SK-N-SH (cell line): Measurements from ENCODE around the gene RASGEF1C. TPM values are rescaled to one million over a fixed set of nuclear protein-coding genes. Genes with fewer than 3 reads are reported as not detected.

Experiments
- CTCF ChIA-PET: fragments of 300-600, 350-600 bp; formaldehyde crosslinking; extraction: SDS; loops from one replicate; lab custom pipeline; 2021; lab: Yijun Ruan, JAX
- POLR2A ChIA-PET: fragments of 350-600 bp; sonication (Branson Sonifier 250); formaldehyde crosslinking; extraction: SDS; loops from one replicate; lab custom pipeline; 2020; ENCODE audit warnings: antibody characterized with exemption, inconsistent platforms; lab: Yijun Ruan, JAX
- DNase-seq: peaks from one replicate; pipeline ENCODE4 v3.0.0; 2012
- H2AFZ ChIP-seq: fragments of 200-600 bp; sonication (generic); 2 replicates; pipeline ENCODE4 v1.8.1; 2016; ENCODE audit warnings: antibody characterized with exemption, mild to moderate bottlenecking, low read depth
- H3F3A ChIP-seq: fragments of 200-600 bp; sonication (generic); replicated peaks from 2 replicates; pipeline ENCODE3; 2016; ENCODE audit warnings: antibody characterized with exemption, mild to moderate bottlenecking; ENCODE audit not compliant: insufficient read depth
- H3K27ac ChIP-seq, 2 experiments: fragments of 200-500 bp in 1 of 2; fragments of 200-600 bp in 1 of 2; sonication (Bioruptor generic) in 1 of 2; sonication (generic), shearing (Covaris generic) in 1 of 2; 2 replicates each; pipeline versions ENCODE4 v1.5.1 to v1.6.1; 2014 to 2016; ENCODE audit warnings: low read depth in 2 of 2, inconsistent platforms in 1 of 2, low read length in 1 of 2, mild to moderate bottlenecking in 1 of 2, mixed read lengths in 1 of 2
- H3K27me3 ChIP-seq: fragments of 200-600 bp; sonication (generic), shearing (Covaris generic); 2 replicates; pipeline ENCODE4 v1.6.1; 2016; ENCODE audit warnings: mixed run types; ENCODE audit not compliant: insufficient read depth
- H3K36me3 ChIP-seq, 2 experiments: fragments of 200-500 bp in 1 of 2; fragments of 200-600 bp in 1 of 2; sonication (Bioruptor generic) in 1 of 2; sonication (generic) in 1 of 2; replicated peaks in 1 of 2; 2 replicates each; pipeline versions ENCODE3 to v1.5.1; 2014 to 2016; ENCODE audit warnings: low read length in 1 of 2, mild to moderate bottlenecking in 1 of 2; ENCODE audit not compliant: insufficient read depth in 2 of 2, control insufficient read depth in 1 of 2
- H3K4me1 ChIP-seq, 2 experiments: fragments of 200-500 bp in 1 of 2; fragments of 200-600 bp in 1 of 2; sonication (Bioruptor generic) in 1 of 2; sonication (generic), shearing (Covaris generic) in 1 of 2; 2 replicates each; pipeline versions ENCODE4 v1.5.1 to v1.6.1; 2014 to 2016; ENCODE audit warnings: low read depth in 1 of 2, low read length in 1 of 2, mixed run types in 1 of 2; ENCODE audit not compliant: insufficient read depth in 2 of 2, control insufficient read depth in 1 of 2
- H3K4me2 ChIP-seq: fragments of 200-600 bp; sonication (generic), shearing (Covaris generic); 2 replicates; pipeline ENCODE4 v1.6.1; 2017; ENCODE audit warnings: mixed run types
- H3K4me3 ChIP-seq, 2 experiments: fragments of 200-500 bp in 1 of 2; fragments of 200-600 bp in 1 of 2; sonication (Bioruptor generic) in 1 of 2; sonication (generic), shearing (Covaris generic) in 1 of 2; 2 replicates each; pipeline versions ENCODE4 v1.5.1 to v1.8.1; 2014 to 2016; ENCODE audit warnings: low read depth in 2 of 2, inconsistent platforms in 1 of 2, low read length in 1 of 2, mild to moderate bottlenecking in 1 of 2, mixed read lengths in 1 of 2, moderate library complexity in 1 of 2
- H3K79me2 ChIP-seq: fragments of 200-600 bp; sonication (generic); 2 replicates; pipeline ENCODE4 v1.8.1; 2017; ENCODE audit warnings: mild to moderate bottlenecking; ENCODE audit not compliant: insufficient read depth
- H3K9ac ChIP-seq: fragments of 200-600 bp; sonication (generic); 2 replicates; pipeline ENCODE4 v1.6.1; 2017; ENCODE audit warnings: mixed run types
- H3K9me2 ChIP-seq: fragments of 200-600 bp; sonication (generic); 2 replicates; pipeline ENCODE4 v1.6.1; 2017; ENCODE audit warnings: mixed run types
- H3K9me3 ChIP-seq: fragments of 200-600 bp; sonication (generic); 2 replicates; pipeline ENCODE4 v1.6.1; 2017; ENCODE audit warnings: mixed run types, mild to moderate bottlenecking, moderate library complexity
- H4K20me1 ChIP-seq: fragments of 200-600 bp; sonication (generic); 2 replicates; pipeline ENCODE4 v1.6.1; 2017; ENCODE audit warnings: mild to moderate bottlenecking, mixed run types; ENCODE audit not compliant: insufficient read depth
- EP300 ChIP-seq, 2 experiments: IDR thresholded peaks; 2 replicates each; pipeline versions ENCODE4 v1.4.0 to v1.6.1; 2012; ENCODE audit warnings: borderline replicate concordance in 1 of 2, low read depth in 1 of 2, low read length in 1 of 2
- EZH2phosphoT487 ChIP-seq: fragments of 200-600 bp; sonication (generic); IDR thresholded peaks from 2 replicates; pipeline ENCODE4 v1.6.1; 2017; ENCODE audit warnings: low read depth, mixed run types, mild to moderate bottlenecking, antibody characterized with exemption, moderate library complexity, borderline replicate concordance
- FOSL2 ChIP-seq: IDR thresholded peaks from 2 replicates; pipeline ENCODE4 v1.4.0; 2012; ENCODE audit warnings: low read depth, mild to moderate bottlenecking, moderate library complexity, borderline replicate concordance
- FOXJ3 ChIP-seq: sonication (generic); formaldehyde crosslinking; IDR thresholded peaks from 2 replicates; pipeline ENCODE4 v1.5.1; 2020; ENCODE audit warnings: mild to moderate bottlenecking, missing genetic modification reagents
- NFIC ChIP-seq: IDR thresholded peaks from 2 replicates; pipeline ENCODE4 v1.4.0; 2012; ENCODE audit warnings: borderline replicate concordance
- POLR2AphosphoS5 ChIP-seq: IDR thresholded peaks from 2 replicates; pipeline ENCODE4 v1.6.1; 2012; ENCODE audit warnings: low read depth, low read length
- RCOR1 ChIP-seq: fragments of 150-350 bp; IDR thresholded peaks from 2 replicates; pipeline ENCODE4 v1.6.1; 2017; ENCODE audit warnings: antibody characterized with exemption, low read length
- REST ChIP-seq: IDR thresholded peaks from 2 replicates; pipeline ENCODE4 v1.6.1; 2012; ENCODE audit warnings: mild to moderate bottlenecking, low read depth, low read length, moderate library complexity
- RFX5 ChIP-seq: IDR thresholded peaks from 2 replicates; pipeline ENCODE4 v1.6.1; 2012; ENCODE audit warnings: mild to moderate bottlenecking, improper control_type of control experiment, low read length
- SIN3A ChIP-seq: IDR thresholded peaks from 2 replicates; pipeline ENCODE4 v1.6.1; 2012; ENCODE audit warnings: low read depth, mild to moderate bottlenecking, low read length, moderate library complexity, borderline replicate concordance
- SMC3 ChIP-seq: IDR thresholded peaks from 2 replicates; pipeline ENCODE4 v1.6.1; 2012; ENCODE audit warnings: low read depth, low read length, improper control_type of control experiment
- TCF12 ChIP-seq: IDR thresholded peaks from 2 replicates; pipeline ENCODE4 v1.4.0; 2012
- USF1 ChIP-seq: IDR thresholded peaks from 2 replicates; pipeline ENCODE4 v1.4.0; 2012; ENCODE audit warnings: low read depth, borderline replicate concordance
- USF2 ChIP-seq: fragments of 150-350 bp; IDR thresholded peaks from 2 replicates; pipeline ENCODE4 v1.6.1; 2017; ENCODE audit warnings: antibody characterized with exemption, low read length, low read depth, borderline replicate concordance
- WGBS: methylation state at CpG from one replicate; pipeline ENCODE4 v1.1.6; 2017; ENCODE audit warnings: low lambda C conversion rate; 5-methylcytosine and 5-hydroxymethylcytosine counted together
- polyA plus RNA-seq, 3 experiments: library from polyadenylated mRNA; depleted of rRNA; stranded (reverse); fragments of >200 nt; gene quantifications; 2 replicates each; pipeline ENCODE4 v1.2.3, GENCODE V29; 2012
- TF ChIP-seq, protein P1 (sequence below): fragments of 200-600 bp; sonication (generic); IDR thresholded peaks from 2 replicates; pipeline ENCODE4 v1.6.1; 2017; ENCODE audit warnings: antibody characterized with exemption, mild to moderate bottlenecking, moderate library complexity
- TF ChIP-seq, protein P2 (sequence below): IDR thresholded peaks from 2 replicates; pipeline ENCODE4 v1.4.0; 2012; ENCODE audit warnings: low read depth
- TF ChIP-seq, protein P3 (sequence below): IDR thresholded peaks from 2 replicates; pipeline ENCODE4 v1.4.0; 2012; ENCODE audit warnings: low read depth, borderline replicate concordance

RASGEF1C gene
- polyA plus RNA-seq, 1 of the 3 experiments (the other 2 are of a cell fraction) = not detected

DNA sequence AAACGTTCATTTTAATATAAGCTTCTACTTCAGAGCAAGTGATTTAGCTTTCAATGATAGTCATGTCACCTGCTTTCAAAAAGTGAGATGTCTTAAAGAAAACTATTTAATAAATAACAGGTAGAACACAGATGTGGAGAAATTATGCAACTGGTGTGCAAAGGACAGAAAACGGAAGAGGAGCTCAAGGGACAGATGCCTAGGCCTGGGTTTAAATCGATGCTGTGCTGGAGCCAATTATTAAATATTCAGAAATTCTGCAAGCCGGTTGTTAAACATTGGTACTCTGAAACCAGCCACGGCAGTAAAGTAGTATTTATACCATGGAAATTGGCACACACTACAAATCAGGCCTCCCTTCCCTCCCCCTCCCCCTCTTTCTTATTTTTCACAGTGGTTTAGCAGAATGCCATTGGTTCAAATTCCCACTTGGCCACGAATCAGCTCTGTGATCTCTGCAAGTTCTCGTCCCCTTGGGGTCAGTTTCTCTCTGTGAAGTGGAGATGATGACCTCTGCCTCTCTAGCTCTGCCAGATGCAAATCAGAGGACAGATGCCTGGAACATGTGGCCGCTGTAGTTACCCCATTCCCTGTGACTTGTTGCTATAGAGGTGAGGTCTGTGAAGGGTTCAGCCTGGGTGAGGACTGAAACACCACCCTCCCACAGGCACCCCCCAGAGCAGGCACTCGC is 131.3 kb downstream of the RASGEF1C start:
- 42% methylated on average over 8 of the region's 9 CpGs for WGBS
- Histone ChIP-seq H3K9me3 (no peaks in the 10 kb centered on the region), H3K27ac (no peak overlapping the region), H2AFZ (no peak overlapping the region), H3K9me2 (no peaks in the 10 kb centered on the region), H3K9ac (no peak overlapping the region), H3K36me3 (no peaks in the 10 kb centered on the region), H3F3A (no peaks in the 10 kb centered on the region), H4K20me1 (no peaks in the 10 kb centered on the region), H3K4me3 (no peak overlapping the region), H3K4me2 (no peak overlapping the region), H3K79me2 (no peaks in the 10 kb centered on the region), H3K4me1 (no peaks in the 10 kb centered on the region; a peak in 1 of 4 replicates), H3K27me3 (no peaks in the 10 kb centered on the region)
- TF ChIP-seq POLR2AphosphoS5 (no peak), USF2 (no peak), FOSL2 (no peak), EZH2phosphoT487 (no peak), SMC3 (no peak), RFX5 (no peak), EP300 (IDR thresholded peaks at IDR 0.05; ENCODE audit: borderline replicate concordance in 1 of 2, low read depth in 1 of 2, low read length in 1 of 2) (no peak), RCOR1 (no peak), TCF12 (no peak), NFIC (no peak), USF1 (no peak), REST (no peak), SIN3A (no peak), FOXJ3 (CRISPR knock-in tag) (no peak)
- TF ChIP-seq, protein P1, sequence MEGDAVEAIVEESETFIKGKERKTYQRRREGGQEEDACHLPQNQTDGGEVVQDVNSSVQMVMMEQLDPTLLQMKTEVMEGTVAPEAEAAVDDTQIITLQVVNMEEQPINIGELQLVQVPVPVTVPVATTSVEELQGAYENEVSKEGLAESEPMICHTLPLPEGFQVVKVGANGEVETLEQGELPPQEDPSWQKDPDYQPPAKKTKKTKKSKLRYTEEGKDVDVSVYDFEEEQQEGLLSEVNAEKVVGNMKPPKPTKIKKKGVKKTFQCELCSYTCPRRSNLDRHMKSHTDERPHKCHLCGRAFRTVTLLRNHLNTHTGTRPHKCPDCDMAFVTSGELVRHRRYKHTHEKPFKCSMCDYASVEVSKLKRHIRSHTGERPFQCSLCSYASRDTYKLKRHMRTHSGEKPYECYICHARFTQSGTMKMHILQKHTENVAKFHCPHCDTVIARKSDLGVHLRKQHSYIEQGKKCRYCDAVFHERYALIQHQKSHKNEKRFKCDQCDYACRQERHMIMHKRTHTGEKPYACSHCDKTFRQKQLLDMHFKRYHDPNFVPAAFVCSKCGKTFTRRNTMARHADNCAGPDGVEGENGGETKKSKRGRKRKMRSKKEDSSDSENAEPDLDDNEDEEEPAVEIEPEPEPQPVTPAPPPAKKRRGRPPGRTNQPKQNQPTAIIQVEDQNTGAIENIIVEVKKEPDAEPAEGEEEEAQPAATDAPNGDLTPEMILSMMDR = no peak
- TF ChIP-seq, protein P2, sequence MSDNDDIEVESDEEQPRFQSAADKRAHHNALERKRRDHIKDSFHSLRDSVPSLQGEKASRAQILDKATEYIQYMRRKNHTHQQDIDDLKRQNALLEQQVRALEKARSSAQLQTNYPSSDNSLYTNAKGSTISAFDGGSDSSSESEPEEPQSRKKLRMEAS = no peak
- TF ChIP-seq, protein P3, sequence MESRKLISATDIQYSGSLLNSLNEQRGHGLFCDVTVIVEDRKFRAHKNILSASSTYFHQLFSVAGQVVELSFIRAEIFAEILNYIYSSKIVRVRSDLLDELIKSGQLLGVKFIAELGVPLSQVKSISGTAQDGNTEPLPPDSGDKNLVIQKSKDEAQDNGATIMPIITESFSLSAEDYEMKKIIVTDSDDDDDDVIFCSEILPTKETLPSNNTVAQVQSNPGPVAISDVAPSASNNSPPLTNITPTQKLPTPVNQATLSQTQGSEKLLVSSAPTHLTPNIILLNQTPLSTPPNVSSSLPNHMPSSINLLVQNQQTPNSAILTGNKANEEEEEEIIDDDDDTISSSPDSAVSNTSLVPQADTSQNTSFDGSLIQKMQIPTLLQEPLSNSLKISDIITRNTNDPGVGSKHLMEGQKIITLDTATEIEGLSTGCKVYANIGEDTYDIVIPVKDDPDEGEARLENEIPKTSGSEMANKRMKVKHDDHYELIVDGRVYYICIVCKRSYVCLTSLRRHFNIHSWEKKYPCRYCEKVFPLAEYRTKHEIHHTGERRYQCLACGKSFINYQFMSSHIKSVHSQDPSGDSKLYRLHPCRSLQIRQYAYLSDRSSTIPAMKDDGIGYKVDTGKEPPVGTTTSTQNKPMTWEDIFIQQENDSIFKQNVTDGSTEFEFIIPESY = no peak
- ChIA-PET POLR2A (no interaction called here), CTCF (interaction anchor here (1.1 to 2.8 kb wide), 3 partner anchors 12 to 49 kb away, joined by 3 to 11 read pairs (median 3); no protein-coding TSS in a partner anchor)
- no peak for DNase-seq
